Stimulated activated CD4-positive, alpha-beta T cell treated with anti-CD3 and anti-CD28 coated beads, TNF-alpha, amount 100 ng/mL, for 48 hours (primary cell): ENCODE data around the gene MDFI.

ENCODE experiments used
- DNase-seq, 3 donors: peaks; one replicate each; pipeline ENCODE4 v3.0.0-alpha.2; 2020; ENCODE audit warnings: low read depth in 3 of 3

The MDFI gene

DNA sequence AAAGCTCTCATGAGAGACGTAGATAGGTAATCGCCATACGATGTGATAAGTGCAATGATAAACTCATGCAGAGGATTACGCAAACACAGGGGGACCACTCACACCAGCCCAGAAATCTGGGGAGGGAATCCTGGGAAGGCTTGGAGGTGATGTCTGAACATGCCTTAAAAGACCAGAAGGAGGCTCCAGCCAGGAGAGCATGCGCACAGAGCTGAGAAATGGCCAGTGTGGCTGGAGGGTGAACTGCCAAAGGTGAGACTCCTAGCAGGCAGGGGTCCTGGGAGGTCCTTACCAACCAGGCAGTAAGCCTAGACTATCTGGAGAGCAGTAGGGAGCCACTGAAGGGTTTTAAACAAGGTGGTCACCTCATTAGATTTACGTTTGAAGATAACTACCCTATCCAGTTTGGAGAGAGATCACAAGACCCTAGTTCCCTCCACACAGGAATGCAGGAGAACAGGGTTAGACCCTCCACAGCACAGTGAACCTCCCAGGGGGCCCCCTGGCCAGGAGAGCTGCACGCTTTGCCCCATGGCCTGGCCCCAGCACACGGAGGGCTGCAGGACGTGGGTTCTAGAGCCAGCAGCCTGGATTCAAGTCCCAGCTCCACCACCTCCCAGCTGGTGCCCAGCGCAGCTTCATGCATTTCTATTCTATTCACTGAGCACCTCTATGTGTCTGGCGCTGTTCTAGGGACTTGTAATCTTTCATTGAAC lies 13.1 kb downstream of the MDFI start:
- DNase-seq, result no peak

DNA sequence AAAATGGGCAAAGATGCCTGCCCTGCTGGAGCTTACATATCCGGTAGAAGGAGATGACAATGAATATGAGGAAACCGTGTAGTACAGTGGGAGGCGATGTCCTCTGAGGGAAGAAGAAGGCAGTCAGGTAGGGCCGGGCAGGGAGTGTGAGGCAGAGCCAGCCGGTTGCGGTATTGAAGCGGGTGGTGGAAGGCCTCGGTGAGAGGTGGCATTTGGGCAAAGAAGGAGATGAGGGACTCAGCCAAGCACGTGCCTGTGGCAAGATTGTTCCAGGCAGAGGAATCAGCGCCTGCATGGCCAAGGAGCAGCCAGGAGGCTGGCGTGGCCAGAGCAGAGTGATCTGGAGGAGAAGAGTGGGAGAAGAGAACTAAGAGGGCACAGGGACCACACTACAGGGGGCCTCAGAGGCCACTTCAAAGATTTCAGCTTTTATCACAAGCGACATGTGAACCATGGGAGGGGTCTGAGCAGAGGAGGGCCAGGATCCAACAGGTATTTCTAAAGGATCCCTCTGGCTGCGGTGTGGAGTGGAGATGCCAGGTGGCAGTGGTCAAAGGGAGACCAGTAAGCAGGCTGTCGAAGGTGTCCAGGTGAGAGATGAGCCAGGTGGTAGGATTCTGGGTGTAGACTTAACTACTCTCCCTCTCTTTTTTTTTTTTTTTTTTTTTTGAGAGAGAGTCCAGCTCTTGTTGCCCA lies 13.8 kb downstream of the MDFI start:
- no peak for DNase-seq

DNA sequence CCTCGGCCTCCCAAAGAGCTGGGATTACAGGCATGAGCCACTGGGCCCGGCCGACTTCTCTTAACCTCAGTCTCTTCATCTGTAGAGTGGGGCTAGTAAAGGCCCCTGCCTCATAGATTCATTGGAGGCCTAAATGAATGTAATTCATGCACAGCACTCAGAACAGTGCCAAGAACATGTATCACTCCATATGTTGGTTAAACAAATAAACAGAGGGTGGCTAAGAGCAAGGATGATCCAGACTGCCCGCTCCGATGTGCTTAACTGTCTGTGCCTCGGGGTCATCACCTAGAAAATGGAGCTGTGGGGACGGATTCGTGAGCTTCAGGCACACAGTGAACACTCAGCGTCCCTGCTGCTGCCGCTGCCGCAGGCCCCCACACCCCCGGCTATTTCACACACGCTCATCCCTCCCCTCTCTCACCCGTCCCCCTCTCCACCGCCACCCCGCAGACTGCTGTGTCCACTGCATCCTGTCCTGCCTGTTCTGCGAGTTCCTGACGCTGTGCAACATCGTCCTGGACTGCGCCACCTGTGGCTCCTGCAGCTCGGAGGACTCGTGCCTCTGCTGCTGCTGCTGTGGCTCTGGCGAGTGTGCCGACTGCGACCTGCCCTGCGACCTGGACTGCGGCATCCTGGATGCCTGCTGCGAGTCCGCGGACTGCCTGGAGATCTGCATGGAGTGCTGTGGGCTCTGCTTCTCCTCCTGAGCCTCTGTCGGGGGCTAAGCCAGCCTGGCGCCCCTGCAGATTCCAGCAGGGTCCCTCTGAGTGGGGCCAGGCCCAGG lies 14.8 kb downstream of the MDFI start:
- DNase-seq, result no peak

DNA sequence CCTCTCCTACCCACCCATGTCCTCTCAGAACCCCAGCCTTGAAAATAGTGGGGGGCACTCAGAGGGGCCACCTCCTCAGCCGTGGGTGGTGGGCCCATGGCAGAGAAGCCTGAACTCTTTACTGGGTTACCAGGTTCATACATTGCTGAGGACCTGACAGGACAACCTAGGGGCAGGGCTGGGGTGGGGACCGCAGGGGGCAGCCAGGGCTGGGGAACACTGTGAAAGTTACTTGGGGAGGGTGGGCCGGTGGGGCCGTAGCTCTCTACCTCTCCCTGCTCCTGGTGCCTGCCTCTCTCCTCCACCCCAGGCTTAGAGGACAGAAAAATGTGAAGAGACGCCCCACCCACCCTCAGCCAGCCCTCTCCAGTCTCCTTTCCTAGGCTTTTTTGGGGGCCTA lies 15.4 kb downstream of the MDFI start:
- DNase-seq, result no peak

DNA sequence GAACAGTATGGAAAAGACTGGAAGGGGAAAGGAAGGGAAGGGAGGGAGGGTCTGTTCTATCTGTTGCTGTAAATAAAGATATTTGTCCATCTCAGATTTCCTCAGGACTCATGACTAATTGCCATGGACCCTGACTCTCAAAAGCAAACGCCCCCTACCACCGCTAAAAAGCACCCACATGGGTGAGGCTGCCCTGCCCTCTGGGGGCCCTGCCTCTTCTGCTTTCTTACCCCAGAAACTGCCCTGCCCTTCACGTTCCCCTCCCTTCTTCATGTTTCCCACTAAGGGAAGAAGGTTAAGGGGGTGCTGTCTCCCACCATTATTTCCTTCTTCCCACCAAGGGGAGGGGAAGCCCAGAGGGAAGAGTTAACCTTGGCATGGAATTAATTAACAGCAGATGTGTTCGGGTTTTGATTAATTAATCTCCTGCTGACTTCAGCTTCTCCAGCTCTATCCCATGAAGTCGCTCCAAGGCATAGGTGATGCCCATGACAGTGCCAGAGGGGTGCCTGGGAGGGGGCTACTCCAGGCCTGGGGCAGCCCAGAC lies 16.0 kb downstream of the MDFI start:
- DNase-seq, result no peak

DNA sequence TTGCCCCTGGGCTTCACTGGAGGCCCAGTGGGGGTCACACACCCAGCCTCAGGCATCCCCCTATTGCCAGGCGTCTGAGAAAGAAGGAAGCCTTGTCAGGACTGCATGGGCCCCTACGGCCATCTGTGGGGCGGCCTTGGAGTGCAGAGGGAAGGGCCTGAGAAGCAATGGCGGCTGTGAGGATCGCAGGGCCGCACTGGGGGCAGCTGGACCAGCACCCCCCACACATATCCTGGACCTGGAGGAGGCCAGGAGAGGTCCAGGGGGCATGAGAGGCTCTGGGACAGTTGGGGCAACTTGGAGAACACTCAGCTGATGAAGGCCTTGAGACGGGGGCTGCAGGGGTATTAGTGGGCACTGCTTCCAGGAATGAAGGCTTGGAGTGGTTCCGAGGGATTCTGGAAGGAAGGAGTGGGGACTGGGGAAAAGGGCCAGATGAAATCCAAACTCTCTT lies 16.5 kb downstream of the MDFI start:
- DNase-seq, result no peak

DNA sequence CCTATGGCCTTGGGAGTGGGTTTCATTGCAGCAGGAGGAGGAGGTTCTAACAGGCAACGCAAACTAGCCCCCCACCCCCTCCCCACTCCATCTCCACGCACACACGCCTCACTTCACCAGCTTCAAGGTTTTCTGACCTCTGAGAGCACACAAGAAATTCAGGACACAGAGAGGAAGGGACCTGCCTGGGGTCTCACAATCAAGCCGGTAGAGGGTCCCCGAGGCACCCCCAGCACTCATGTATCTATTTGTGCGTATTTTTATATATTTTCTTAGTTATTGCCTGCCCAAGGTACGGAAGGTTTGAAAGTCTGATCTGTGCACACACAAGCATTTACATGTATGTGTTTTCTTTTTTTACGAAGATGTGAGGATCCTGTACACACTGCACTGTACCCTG lies 16.9 kb downstream of the MDFI start:
- DNase-seq, result no peak

DNA sequence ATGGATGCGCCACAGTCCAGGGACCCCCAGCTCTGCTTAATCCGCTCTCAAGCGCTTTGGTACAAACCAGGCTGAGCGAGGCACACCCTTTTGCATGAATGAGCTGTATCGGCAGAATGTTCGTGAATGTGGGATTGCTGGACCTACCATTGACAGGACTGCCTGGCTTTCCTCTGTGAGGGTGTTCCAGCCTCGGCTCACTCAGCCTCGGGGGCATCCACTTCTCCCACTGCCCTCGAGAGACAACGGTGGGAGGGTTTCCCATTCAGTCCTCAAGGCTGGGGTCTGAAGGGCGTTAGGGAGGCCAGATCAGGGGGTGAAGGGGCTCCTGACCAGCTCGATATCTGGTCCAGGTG lies 17.4 kb downstream of the MDFI start:
- DNase-seq, result no peak

DNA sequence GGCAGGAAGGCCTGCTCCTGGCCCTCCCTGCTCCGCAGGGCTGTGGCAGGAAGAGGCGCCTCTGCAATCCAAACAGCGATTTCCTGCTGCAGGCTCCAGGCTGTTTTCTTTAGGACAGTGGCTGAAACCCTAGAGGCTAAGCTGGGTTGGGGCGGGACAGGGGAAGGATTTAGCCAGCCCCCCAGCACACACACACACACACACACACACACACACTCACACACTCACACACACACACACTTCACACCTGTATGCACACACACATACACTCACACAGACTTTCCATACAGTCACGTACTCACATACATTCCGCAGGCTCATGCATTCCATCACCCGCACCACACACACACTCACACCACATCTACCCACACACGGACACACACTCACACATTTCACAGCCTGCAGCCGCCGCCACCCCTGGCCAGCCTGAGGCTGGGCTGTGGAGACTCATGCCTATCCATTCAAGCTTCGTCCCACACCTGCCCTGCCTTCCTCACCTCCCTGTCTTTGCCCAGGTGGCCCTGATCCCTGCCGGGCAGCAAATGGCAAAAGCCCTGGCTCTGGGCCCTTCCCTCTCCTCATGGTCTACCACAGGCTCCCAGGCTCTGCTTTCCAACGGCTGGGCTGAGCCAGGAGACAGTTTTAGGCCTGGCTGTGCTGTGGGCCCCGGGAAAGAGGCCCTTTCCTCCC lies 17.9 kb downstream of the MDFI start:
- DNase-seq, result no peak

DNA sequence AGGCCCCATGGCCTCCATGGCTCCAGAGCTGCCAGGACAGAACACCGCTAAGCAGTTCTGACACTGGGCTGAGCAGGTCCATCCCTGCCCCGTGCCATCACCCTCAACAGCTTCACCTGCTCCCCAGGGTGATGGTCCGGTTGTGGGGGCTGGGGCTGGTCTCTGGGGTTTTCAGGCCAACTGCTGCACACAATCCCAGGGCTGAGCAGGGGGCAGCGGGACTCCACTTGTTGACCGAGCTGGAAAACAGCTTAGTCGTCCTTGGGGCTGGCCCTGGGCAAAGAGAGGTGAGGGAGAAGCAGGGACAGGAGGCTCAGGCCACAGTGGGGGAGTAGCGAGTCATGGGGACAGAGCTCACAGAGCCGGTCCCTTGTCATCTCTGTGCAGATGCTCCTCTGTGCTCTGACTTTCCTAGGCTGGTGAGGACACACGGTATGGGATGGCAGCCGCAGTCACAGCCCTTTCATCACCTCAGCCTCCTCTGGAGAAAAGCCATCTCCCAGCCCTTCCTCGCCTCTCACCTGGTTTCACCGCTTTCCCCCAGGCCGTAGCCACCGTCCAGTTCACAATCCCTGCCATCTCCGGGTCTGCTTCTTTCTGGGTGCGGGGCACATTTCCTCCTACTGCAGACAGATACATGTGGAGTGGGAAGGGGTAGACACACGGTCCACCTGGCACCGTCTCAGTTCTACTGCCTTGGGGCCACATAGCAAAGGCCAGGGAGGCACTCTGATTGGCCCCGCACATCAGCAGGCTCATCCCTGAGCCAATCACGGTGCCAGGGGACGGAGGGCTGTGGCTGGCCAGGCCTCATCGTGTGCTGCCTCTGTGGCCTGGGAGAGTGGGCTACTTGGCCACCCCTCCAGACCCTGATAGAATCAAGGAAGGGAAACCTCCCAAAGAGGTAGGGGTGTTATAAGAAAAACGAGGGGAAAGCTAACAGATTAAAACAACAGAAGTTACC lies 19.1 kb downstream of the MDFI start:
- DNase-seq, result no peak

DNA sequence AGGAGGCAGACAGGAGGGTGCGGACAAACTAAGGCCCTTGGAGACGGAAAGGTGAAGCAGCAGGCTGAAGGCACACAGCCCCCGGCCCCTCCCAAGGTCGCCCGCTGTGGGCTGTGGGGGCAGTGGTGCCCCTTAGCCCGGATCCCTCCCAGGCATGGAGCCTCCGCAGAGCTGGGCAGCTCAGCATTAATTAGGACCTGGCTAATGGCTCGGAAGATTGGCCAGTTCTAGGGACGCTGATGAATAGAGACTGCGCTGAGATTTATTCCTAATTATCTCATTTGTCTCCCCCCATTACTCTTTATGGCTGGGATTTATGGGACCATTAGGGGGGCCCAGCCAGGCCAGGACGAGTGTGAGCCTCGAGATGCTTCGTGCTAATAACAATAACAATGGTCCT lies 20.4 kb downstream of the MDFI start:
- DNase-seq, result no peak

DNA sequence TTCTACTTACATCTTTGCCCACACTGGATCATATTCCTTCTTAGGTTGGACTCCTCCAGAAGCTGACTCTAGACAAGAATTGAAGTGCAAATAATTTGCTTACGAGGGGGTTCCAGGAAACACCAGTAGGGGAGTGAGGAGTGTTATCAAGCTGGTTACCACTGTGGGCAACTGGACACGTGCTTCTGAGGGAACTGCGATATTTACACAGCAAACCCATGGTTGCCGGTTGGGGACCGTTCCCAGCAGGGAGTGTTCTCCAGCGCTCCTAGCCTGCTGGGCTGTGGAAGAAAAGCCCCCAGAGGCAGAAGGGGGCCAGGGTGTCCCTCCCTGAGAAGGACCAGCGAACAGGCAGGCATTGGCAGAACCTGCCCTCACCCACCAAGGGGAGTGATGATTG lies 21.7 kb downstream of the MDFI start:
- no peak for DNase-seq

DNA sequence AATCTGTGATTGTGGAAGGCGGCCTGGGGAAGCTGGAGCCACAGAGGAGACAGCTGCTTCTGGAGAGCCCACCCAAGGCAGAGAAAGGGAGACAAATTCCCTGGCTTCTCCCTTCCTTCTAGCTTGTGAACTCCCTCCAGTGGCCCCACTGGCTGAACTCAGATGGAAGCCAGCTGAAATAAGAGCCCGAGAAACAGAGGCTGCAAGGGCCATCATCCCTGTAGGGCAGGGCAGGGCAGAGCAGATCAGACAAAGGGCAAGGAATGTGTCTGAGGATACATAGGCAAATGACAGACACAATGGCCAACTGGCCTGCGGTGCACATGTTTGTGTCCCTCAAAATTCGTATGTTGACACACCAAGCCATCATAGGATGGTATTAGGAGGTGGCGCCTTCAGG lies 25.3 kb downstream of the MDFI start:
- DNase-seq, result no peak

DNA sequence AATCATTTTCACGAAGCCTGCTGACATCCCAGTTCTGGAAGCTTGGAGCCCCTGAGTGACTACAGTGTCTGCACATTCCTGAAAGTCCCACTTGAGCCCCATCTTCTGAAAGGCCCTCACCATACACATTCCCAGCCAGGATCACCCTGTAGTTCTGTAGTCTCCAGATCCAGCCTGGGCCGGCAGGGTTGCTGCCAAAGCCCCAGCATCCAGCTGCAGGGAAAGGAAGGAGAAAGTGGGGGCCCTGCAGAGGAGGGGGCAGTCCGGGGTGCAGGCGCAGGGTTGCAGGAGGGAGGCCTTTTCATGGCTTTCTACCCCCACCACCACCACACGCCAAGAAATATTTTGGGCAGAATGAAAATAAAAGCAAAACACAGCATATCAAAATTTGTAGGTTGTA lies 26.0 kb downstream of the MDFI start:
- no peak for DNase-seq

DNA sequence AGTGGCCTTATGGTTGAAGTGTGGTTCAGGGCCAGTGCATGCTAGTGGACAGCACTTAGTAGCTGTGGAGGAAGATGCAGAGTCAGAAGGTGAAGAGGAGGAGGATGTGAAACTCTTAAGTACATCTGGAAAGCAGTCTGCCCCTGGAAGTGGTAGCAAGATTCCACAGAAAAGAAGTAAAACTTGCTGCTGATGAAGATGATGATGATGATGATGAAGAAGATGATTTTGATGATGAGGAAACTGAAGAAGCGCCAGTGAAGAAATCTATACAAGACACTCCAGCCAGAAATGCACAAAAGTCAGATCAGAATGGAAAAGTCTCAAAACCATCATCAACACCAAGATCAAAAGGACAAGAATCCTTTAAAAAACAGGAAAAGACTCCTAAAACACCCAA lies 28.9 kb downstream of the MDFI start:
- no peak for DNase-seq

DNA sequence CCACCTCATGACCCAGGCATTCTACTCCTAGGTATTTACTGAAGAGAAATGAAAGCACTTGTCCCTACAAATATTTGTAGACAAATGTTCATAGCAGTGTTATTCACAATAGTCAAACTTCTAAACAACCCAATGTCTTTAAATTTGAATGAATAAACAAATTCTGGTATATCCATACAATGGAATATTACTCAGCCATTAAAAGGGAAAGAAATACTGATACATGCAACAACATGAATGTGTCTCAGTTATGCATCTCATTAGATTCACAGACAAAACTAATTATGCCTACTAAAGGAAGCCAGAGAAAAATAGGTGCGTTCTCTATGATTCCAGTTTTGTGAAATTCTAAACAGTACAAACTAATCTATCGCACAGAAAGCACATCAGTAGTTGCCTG lies 30.7 kb downstream of the MDFI start:
- no peak for DNase-seq

DNA sequence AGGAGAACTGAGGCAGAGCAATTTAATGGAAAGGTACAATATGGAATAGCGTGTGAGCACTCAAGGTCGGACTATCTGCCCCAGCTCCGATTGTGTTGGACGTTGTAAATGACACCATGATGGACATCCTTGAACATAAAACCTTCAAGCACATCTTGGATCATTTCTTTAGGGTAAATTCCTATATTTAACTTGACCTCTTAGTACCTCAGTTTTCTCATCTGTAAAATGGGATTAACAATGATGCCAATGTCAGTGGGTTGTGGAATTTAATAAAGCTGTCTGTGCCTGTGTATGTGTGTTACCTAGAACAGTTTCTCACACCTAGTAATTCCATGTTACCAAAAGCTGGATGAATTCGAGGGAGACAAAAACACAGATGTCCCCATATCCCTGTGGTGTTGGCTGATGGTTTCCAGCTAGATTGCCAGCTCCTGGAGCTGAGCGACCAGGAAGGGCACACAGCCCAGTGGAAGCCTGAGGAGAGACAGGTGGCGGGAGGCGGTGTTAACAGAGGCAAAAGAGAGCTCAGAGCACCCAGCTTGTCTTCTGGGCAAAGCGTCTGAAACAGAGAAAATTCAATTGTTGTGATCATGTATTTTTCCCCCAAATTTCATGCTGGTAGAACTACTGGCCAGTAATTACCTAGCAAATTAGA lies 32.6 kb downstream of the MDFI start:
- no peak for DNase-seq

DNA sequence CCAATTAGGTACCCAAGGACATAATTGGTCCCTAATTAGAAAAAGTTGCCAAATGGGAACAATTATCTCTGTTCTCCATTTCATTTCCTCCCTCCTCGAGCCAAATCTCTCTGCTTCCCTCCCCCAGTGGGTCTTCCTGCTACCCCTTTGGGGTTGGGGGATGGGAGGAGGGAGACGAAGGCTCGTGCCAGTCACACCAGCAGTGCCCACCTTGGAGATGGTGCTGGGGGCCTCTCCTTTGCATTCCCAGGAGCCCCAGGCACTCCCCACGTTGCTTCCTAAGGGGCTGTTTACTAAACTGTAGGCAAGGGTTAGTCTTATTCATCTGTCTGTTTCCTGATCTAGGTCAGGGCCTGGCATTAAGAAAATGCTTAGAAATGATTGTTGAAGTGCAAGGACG lies 33.1 kb downstream of the MDFI start:
- no peak for DNase-seq

DNA sequence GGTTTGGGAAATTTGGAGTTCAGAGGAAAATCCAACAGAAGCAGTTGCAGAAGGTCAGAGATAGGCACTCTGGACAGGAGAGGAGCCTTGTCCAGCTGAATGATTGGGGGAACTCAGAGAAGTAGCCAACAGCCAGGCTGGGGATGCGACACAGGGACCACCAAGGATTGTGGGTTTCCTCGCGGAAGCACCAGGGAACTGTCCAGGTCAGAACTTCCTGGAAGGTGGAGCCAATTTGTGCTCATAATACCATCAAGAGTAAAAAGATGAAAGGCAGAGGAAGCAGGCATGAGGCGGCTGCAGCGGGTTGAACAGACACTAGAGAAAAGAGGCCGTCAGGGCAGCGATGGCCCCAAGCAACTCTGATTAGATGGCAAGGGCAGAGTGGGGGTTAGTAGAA lies 33.7 kb downstream of the MDFI start:
- DNase-seq, result no peak
